ENCODE data around the gene FLAD1.
"Not testable (repeated sequence)": the region's sequence is repeated elsewhere in the genome, so short reads cannot be mapped to it uniquely, and the experiment has no call there.

FLAD1 gene

DNA sequence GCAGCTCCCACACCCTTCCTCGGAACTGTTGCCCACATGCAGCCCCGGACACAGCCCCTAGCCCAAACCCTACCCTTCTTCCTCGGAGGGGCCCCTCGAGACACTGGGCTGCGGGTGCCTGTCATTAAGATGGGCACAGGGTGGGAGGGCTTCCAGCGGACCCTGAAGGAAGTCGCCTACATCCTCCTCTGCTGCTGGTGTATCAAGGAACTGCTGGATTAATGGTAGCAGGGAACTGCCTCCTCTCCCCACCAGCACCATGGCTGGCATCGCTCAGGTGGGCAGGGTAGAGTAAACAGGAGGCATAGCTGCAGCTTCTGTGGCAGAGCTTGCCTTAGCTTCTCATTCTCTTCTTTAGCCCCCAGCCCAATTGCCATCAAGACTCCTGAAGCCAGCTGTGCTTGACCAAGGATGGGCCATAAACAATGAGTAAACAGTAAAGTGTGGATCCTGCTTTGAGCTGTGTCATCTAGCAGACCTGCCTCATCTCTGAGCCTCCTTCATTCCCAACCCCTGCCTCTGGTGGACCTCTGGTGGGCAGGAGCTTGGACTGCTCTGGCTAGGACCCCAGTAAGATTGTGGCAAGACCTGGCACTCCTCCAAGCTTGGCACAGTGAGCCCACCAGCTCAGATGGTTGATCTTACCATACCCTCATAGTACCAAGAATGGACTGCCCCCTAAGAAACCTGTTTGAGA is 10.6 kb downstream of the FLAD1 start, which contains the start of gene LENEP:
LENEP (plus strand) TSS at position 15 of the 697 bp plus-strand sequence; CDS start at position 37, 22 bp downstream.
- DNase-seq: no peak

DNA sequence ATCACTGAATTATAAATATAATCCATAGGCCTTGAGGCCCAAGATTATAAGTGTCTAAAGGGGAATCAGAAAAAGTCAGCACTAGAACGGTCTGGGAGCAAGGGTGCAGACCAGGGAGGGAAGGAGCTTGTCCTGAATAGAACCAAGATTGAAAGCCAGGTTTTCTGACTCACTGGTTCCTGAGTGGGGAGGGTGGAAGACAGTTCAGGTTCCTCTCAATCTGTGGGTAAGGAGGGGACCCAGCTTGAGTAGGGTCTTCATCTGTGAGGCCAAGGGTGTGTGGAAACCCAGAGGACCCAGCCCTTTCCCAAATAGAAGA is 11.1 kb downstream of the FLAD1 start:
- no peak for DNase-seq

DNA sequence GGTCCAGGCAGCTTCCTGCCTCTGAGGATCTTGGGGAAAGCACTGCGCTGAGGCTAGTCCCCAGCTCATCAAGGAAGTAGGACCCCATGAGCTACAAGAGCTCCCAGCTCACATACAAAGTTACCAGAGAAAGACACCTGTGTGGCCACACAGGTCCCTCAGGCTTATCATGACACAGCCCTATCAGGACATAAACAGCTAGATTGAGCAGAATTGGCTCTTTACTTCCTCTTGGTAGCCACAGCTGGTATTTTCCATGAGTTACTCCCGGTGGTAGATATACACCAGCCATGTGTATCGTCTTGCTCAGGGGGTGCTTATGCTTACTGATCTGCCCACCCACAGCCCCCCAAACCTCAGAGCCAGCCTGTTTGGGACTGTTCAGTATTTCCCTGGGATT is 11.4 kb downstream of the FLAD1 start:
- DNase-seq: no peak

DNA sequence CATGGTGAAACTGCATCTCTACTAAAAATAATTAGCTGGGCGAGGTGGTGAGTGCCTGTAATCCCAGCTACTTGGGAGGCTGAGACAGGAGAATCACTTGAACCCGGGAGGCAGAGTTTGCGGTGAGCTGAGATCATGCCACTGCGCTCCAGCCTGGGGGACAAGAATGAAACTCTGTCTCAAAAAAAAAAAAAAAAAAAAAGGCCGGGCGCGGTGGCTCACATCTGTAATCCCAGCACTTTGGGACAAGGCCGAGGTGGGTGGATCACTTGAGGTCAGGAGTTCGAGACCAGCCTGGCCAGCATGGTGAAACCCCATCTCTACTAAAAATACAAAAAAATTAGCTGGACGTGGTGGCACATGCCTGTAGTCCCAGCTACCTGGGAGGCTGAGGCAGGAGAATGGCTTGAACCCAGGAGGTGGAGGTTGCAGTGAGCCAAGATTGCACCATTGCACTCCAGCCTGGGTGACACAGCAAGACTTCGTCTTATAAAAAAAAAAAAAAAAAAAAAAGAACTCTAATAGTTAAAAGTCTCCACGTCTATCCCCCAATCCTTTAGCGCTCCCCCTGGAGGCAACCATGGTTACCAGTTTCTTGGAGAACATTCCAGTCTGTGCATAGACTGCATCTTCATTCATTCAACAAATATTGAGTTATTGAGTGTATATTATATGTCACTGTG is 12.3 kb downstream of the FLAD1 start:
- not testable (repeated sequence) for DNase-seq

DNA sequence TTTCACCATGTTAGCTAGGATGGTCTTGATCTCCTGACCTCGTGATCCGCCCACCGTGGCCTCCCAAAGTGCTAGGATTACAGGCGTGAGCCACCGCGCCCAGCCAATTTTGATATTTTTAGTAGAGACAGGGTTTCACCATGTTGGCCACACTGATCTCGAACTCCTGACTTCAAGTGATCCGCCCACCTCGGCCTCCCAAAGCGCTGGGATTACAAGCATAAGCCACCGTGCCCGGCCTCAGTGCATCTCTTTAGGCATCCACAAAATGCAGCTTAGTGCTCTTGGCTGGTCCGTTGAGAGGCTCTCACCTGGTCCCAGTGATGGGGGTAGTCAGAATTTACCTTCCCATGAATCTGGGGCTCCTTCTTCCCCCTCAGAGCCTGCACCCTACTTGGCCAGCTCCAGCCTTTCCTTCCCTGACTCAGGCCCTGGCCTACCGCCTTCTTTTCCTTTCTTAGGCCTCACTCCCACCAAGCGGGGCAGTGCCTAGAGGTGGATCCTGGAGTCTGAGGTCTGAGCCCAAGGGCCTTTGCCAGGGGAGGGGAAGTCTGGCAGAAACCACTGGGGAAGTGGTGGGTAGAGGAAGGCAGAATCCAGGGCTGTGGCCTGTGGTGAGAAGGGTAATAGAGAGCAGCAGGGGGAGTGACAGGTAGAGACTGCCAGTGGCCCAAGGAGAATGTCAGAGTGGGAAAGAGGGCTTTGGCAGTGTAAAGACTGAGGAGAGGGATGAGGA is 14.0 kb downstream of the FLAD1 start:
- DNase-seq: no peak

DNA sequence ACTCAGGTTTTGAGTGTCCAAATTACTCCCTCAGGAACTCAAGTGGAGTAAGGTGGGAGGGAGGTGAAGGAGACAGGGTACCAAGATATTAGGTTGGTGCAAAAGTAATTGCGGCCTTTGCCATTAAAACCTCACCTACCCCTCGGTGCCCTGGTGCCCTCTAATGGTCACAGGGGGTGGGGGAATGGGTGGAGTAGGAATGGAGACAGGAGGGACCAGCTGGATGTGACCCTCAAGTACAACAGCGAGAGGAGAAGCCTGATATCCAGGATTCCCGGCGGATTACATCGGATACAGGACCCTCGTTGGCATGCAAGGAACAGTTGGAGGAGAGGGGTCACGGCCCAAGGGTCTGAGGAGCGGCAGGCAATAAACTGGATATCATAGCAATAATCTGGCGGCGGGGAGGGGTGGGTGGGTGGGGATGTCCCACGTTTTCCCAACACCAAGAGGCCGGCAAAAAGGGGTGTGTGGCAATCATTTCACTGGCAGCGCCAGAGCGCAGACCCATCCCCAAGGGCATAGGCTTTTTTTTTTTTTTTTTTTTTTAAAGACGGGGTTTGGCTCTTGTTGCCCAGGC is 15.1 kb downstream of the FLAD1 start:
- no peak for DNase-seq

DNA sequence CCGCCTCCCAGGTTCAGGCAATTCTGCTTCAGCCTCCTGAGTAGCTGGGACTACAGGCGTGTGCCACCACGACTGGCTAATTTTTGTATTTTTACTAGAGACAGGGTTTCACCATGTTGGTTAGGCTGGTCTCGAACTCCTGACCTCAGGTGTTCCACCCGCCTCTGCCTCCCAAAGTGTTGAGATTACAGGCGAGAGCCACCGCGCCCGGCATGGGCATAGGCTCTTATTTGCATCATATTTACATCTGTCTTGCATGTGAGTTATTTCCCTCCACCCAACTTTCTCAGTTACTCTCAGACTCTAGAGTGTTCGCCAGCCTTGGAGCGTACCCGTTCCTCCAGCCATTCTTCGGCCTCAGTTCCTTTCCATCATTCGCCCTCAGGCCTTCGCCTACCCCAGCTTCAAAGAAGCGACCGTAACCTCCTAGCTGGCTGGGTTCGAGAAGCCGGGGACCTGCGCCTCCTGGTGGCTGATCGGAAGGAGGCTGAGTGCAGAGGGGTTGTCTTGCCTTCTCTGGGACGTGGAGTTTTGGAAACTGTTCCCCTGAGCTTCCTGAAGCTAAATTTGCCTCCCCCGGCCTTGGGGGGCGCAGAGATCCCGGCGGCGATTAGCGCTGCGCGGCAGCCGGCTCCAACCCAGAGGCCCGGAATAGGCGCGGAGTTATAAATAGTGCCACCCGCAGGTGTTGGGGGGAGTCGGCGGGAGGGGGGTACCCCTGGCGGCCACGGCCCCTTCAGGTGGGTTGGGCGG is 15.8 kb downstream of the FLAD1 start:
- peak; percentile 44 for DNase-seq

DNA sequence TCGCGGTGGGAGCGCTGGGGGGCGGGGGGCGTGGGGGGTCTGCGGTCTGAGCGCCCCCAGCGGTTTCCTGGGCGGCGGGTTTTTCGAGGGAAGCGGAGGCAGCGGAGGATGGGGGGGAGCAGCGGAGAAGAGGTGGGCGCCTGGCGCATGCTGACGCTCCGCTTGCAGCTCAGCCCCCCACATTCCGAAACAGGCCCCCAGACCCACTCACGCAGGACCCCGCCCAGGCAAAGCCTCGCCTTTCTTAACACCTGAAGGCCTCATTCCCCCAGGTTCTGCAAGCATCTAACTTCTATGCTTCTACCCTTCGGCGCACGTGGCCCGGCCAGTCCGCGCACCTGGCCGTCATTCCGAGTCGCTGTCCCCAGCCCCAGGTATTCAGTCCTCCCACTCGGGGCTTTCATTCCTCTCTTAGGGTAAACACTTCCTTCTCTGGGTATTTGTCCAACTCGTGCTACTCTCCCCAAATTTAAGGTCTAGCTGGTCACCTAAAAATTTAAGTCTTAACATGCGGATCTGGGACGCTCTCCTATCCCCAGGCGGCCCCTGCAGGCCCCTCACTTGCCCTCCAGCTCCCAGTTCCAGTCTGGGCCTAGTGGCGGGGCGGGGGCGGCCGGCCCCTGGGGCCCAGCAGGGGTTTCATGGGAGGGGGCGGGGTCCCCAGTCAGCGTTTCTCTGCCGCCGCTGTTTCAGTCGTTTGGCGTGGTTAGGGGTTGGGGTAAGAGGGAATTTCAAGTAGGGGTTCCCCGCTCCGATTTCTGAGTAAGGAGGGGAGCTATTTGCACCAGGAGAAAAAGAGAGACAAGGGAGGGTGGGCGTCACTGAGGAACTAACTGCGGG is 16.6 kb downstream of the FLAD1 start:
- peak; percentile 22 for DNase-seq

DNA sequence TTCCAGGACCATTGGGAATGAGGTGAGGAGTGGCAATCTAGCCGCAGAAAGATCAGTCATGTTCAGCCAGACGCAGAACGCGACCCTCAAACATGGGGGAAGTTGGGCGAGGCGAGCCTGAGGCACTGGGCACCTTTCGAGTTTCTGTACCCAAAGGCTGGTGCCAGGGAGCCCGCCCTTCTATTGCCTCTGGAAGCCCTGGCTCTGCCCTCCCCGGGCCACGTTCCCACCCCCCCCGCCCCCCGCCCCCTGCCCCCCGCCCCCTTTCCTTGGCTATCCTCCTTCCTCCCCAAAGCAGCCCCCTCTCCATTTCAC is 17.2 kb downstream of the FLAD1 start:
- no peak for DNase-seq

DNA sequence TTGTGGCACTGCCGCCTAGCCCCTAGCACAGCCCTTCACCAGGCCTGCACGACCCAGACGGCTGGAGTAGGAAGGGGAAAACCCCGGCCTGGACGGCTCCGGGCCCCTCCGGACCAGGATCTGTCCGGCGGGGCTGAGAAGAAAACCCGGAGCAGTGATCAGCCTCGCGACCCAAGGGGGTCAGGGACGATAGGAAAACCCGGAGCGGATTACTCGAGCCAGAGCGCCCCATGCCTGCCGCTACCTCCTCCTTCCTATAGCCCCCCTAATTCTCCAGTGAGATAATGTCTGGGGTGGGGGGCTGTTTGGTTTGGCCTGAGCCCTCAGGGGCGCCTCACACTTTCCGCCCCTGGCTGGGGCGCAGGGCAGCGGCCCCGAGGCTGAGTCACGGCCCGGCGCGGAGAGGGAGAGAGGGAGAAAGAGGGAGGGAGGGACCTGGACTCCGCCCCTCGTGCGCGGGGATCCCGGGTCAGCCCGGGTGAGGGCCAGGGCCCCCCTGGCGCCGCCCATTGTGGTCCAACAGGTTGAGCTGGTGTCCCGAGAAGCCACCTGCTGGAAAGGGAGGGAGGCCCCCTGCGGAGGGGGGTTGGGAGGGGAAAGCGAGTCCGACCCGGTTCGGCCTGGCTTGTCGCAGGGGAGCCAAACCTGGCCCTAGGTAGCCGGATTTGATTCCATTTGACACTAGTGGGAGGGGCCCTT is 17.7 kb downstream of the FLAD1 start:
- DNase-seq: peak; percentile 96

DNA sequence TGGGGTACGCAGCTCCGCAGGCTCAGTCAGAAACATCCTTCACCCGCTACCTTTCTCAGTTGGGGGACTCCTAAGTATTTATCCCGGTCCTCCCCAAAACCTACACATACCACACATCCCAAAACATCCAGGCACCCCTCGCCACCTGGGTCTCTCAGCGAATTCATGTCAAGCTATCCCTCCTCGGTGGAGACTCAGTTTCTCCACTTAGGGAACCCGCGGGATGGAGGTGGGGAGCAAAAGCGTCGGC is 18.2 kb downstream of the FLAD1 start:
- no peak for DNase-seq

DNA sequence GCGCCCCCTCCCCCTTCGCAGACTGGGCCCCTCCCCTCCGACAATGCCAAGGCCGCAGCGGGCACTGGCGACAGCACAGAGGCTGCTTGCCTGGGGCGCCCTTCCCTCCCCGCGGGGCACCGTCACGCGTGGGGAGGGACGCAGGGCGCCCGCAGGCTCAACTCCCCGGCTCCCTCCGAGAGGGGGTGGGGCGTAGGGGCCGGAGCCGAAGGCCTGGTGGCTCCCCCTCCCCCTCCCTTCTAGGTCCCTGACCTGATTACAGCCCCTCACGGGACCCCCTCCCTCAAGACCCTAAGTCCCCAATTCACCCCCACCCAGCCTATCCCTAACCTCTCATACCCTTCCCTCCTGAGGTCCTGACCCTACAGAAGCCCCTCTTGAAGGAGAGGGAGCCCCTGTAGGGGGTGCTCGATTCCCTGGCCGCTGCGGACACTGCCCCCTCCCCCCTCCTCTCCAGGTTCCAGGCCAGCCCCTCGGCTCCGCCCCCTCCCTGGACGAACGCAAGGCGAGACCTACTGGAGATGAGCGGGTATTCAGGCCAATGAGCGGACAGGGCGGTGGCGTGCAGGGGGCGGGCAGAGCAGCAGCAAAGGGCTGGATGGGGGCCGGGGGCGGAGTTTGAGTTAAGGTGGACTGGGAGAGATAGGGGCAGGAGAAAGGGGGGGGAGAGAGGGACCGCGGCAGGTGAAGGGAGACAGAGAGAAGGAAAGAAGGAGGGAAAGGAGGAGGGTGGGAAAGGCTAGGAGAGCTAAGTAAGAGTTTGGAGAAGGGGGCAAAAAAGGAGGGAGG is 18.7 kb downstream of the FLAD1 start:
- DNase-seq: peak; percentile 99

DNA sequence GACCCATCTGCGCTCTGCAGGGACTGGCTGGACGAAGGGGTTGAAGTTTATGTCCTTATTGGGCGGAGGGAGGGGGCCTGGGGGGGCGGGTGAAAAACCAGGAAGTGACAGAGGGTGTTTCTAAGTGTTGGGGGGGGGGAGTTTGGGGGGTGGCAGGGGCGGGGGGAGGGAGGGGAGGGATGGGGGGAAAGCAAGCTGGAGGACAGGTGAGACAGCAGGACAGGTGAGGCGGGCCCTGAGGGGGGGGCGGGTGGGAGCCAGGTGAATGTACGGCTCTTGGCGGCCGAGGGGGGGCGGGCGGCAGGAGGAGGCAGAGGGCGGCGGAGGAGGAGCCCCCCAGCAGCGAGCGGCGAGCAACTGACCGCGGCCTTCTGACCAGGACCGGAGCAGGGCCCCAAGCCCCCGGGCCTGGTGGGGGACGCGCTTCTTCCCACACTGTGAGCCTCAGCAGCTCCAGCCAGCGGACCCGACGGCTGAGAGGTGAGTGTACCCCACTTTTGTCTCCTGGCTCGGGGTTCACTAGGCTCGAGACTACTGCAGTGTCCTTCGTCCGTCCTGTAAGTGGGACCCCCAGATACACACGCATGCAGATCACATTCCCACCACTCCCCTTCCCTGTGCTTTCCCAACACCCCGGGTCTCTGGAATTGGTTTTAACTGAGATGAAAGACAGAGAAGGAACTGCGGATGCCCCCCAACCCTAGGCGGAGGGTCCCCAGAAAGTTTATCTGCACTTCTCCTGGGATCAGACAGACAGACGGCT is 19.5 kb downstream of the FLAD1 start, which contains the start of gene ZBTB7B:
ZBTB7B (plus strand) TSS at position 339 of the 763 bp plus-strand sequence. CDS start 11,859 bp downstream, outside the sequence.
- DNase-seq: peak; percentile 51

DNA sequence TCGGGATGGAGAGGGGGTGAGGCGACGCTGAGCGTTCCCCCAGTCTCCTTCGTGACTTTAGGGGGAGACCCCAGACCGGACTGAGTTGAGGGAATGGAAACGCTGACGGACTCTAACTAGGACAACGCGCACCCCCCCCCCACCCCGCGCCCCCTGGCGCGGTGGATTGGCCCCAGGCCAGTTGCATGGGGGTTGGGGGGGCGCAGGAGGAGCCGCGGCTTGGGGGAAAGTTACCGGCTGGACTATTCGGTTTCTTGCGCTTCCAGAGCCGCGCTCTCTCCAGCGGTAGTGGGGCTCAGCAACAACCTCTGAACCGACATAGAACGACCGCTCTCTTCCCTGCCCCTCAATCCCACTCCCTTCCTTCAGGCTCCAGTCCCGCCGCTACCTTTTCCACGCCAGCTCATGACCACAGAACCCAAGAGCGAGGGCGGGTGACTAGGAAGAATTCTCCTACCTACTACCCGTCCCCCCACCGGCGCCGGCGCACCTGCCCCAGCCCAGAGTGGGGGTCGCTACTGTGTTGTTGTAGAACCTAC is 20.2 kb downstream of the FLAD1 start:
- no peak for DNase-seq

DNA sequence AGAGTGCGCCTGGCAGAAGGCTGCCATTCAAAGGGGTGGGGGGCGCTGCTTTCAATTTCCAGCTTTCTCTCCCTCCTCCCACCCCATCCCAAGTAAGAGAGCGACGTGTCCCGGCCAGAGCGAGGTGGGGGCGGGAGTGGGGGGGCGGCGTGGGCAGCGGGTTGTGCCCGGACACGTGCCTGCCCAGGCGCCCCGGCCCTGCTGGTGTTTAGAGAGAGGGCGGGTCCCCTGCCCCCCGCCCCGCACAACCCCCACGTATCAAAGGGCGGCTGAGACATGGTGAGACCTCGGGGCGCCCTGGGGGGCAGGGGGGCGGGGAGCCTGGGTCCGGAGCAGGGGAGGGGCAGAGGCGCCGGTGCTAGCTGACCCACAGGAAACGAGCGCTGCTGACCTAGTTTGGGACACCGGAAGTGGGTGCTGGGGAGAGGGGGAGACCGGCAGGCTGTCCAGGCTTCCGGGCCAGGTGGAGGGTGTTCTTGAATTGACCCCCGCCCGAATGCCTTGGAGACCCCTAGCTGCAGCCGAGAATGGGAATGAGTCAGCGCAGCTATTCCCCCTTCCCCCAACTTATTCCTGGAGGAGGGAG is 20.7 kb downstream of the FLAD1 start:
- peak; percentile 36 for DNase-seq

DNA sequence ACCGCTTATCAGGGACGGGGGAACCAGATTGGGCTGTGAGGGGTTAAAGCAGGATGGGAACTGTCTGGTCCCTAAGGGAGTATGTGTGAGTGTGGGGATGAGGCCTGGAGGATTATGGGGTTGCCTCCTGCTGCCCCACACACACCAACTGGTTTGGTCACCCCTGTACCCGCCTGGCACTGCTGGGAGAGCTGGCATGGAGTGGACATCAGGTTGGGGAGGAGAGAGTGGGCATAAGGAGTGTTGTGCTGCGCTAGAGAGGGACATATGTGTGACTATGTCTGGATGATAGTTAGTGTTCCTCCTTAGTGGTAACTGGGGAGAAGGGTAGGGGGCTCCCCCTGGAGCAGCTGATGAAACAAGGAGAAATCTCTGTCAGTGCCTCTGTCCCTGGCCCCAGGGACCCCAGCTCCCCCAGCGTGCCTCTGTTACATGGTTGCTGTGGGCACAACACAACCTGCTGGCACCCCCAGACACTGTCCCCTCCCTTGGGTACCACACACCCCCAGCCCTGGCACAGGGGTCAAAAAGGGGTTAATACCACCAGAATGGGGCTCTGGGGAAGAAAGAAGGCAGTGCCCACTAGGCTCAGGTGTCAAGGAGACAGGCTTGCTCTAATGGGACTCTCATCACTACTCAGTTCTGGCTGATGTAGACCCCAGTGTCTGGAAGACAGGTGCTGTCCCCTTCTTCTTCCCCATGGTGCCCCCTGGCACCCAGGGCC is 21.4 kb downstream of the FLAD1 start:
- no peak for DNase-seq

DNA sequence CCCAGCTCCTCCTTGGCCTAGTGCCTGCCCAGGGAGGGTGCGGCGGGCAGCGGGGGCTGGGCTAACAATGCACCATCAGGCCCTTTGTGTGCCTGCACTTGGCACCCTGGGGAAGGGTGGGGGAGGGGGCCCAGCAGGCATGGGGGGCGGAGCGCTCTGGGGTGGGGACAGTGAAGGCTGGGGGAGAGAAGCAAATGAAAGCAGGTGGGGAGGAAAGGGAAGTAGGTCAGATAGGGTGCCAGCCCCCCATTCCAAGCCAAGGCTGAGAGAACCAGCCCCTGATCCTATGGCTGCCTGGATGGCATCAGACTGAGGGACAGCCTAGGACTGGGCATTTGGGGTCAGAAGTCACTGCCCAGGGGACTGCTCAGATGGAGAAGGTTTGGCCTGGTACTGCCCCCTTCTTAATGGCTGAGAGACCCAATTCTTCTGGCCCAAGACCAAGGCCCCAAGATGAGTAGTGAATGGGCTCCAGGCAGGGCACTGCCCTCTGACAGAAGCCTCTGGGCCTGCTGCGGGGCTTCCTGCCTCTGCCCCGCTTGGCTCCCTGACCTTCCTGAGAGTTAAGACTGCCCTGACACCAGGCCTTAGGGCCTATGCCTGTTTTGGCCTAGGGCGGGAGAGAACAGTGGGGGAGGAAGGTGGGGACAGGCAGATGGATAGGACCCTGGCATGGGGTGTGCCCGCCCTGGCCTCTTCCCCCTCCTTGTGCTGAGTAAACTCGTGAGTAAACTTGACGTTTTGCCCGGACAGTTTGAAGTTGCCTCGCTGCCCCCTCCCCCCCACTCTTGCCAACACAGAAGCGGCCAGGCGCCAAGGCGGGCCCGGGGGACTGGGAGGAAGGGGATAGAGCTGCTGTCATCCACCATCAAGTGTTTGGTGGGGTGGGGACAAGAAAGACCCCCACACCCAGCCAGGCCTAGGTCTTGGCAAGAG is 22.2 kb downstream of the FLAD1 start:
- DNase-seq: no peak
